ENCODE data around the gene SECISBP2.
"Not testable (repeated sequence)": the region's sequence is repeated elsewhere in the genome, so short reads cannot be mapped to it uniquely, and the experiment has no call there.

SECISBP2 gene

GRCh38 chr9:89367726-89368437 lies 49.6 kb downstream of the SECISBP2 start:
- Histone ChIP-seq H3K9me3 (ENCODE audit: low read length) (no peaks in the 10 kb centered on the region), H4K20me1 (ENCODE audit: insufficient read depth, low read length) (no peaks in the 10 kb centered on the region), H3K4me2 (ENCODE audit: low read length) (no peak overlapping the region), H2AFZ (ENCODE audit: low read length) (no peak overlapping the region), H3K36me3 (ENCODE audit: insufficient read depth, low read length) (no peaks in the 10 kb centered on the region), H3K27ac (ENCODE audit: low read depth, low read length, poor library complexity, severe bottlenecking) (no peak overlapping the region), H3K4me3 (ENCODE audit: low read depth, low read length, poor library complexity, severe bottlenecking) (no peak overlapping the region), H3K79me2 (ENCODE audit: insufficient read depth, low read length) (no peaks in the 10 kb centered on the region), H3K4me1 (ENCODE audit: insufficient read depth, low read length, severe bottlenecking) (no peaks in the 10 kb centered on the region), H3K9ac (ENCODE audit: low read length) (no peak overlapping the region), H3F3A (ENCODE audit: insufficient read depth, low read length) (no peaks in the 10 kb centered on the region), H3K9me2 (ENCODE audit: low read depth, low read length) (no peaks in the 10 kb centered on the region), H3K27me3 (ENCODE audit: insufficient read depth, low read length) (no peaks in the 10 kb centered on the region)
- TF ChIP-seq EZH2 (IDR thresholded peaks at IDR 0.05; ENCODE audit: borderline replicate concordance, low read length) (no peak), CTCF (IDR thresholded peaks at IDR 0.05; ENCODE audit: low read length) (no peak)

DNA sequence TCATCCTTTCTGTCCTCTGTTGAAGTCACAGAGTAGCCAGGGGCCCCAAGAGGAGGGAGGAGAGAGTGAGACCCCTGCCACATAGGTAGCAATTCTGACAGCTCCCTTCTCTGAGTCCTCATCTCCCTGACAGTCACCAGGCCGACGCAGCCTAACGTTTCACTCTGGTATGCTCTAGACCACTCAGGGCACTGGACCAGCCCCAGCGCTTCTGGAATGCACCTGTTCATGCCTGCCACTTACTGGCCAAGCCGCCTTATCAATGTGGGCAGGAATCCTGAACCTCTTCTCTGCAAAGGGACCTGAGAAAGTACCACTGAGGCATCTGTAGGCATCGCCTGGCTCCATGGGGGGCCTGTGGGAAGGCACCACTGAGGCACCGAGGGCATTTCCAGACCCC lies 50.2 kb downstream of the SECISBP2 start:
- TF ChIP-seq EZH2 (IDR thresholded peaks at IDR 0.05; ENCODE audit: borderline replicate concordance, low read length) (no peak), CTCF (IDR thresholded peaks at IDR 0.05; ENCODE audit: low read length) (no peak)

DNA sequence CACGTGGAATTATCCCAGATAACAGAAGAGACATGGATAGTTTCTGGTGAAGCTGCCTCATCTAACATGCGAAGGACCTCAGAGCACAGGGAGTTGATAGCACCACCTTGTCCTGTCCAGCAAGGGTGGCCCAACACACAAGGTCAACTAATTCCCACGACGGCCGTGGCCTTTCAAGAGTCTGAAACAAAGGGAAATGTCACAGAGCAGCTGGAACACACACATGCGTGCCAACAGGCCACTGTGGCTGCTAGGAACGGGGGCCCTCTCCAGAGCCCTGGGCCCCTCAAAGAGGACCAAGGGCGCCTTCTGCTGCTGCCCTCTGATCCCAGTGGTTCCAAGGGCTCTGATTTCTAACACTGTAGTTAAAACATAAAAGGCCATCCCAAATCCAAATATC lies 50.7 kb downstream of the SECISBP2 start:
- Histone ChIP-seq H3K79me2 (ENCODE audit: insufficient read depth, low read length) (no peaks in the 10 kb centered on the region), H2AFZ (ENCODE audit: low read length) (no peak overlapping the region), H3K9me2 (ENCODE audit: low read depth, low read length) (no peaks in the 10 kb centered on the region), H3K27ac (ENCODE audit: low read depth, low read length, poor library complexity, severe bottlenecking) (no peak overlapping the region), H3K27me3 (ENCODE audit: insufficient read depth, low read length) (no peaks in the 10 kb centered on the region), H4K20me1 (ENCODE audit: insufficient read depth, low read length) (no peaks in the 10 kb centered on the region), H3K4me3 (ENCODE audit: low read depth, low read length, poor library complexity, severe bottlenecking) (no peak overlapping the region), H3K36me3 (ENCODE audit: insufficient read depth, low read length) (no peaks in the 10 kb centered on the region), H3K4me1 (ENCODE audit: insufficient read depth, low read length, severe bottlenecking) (no peaks in the 10 kb centered on the region), H3K4me2 (ENCODE audit: low read length) (no peak overlapping the region), H3F3A (ENCODE audit: insufficient read depth, low read length) (no peaks in the 10 kb centered on the region), H3K9me3 (ENCODE audit: low read length) (no peaks in the 10 kb centered on the region), H3K9ac (ENCODE audit: low read length) (no peak overlapping the region)
- TF ChIP-seq EZH2 (IDR thresholded peaks at IDR 0.05; ENCODE audit: borderline replicate concordance, low read length) = no peak

More for the DNA sequence above, 50.2 kb downstream of the SECISBP2 start:
- H3K79me2 ChIP-seq (ENCODE audit: insufficient read depth, low read length) = no peaks in the 10 kb centered on the region
- H3K4me3 ChIP-seq (ENCODE audit: low read depth, low read length, poor library complexity, severe bottlenecking) = no peak overlapping the region
- H3K9me3 ChIP-seq (ENCODE audit: low read length) = no peaks in the 10 kb centered on the region
- H3K27me3 ChIP-seq (ENCODE audit: insufficient read depth, low read length) = no peaks in the 10 kb centered on the region
- no peaks in the 10 kb centered on the region for H4K20me1 ChIP-seq (ENCODE audit: insufficient read depth, low read length)
- no peaks in the 10 kb centered on the region for H3K36me3 ChIP-seq (ENCODE audit: insufficient read depth, low read length)
- H3K27ac ChIP-seq (ENCODE audit: low read depth, low read length, poor library complexity, severe bottlenecking) = no peak overlapping the region
- no peaks in the 10 kb centered on the region for H3K4me1 ChIP-seq (ENCODE audit: insufficient read depth, low read length, severe bottlenecking)
- no peak overlapping the region for H3K4me2 ChIP-seq (ENCODE audit: low read length)
- H3K9ac ChIP-seq (ENCODE audit: low read length) = no peak overlapping the region
- H3F3A ChIP-seq (ENCODE audit: insufficient read depth, low read length) = no peaks in the 10 kb centered on the region
- H3K9me2 ChIP-seq (ENCODE audit: low read depth, low read length) = no peaks in the 10 kb centered on the region
- H2AFZ ChIP-seq (ENCODE audit: low read length) = no peak overlapping the region

DNA sequence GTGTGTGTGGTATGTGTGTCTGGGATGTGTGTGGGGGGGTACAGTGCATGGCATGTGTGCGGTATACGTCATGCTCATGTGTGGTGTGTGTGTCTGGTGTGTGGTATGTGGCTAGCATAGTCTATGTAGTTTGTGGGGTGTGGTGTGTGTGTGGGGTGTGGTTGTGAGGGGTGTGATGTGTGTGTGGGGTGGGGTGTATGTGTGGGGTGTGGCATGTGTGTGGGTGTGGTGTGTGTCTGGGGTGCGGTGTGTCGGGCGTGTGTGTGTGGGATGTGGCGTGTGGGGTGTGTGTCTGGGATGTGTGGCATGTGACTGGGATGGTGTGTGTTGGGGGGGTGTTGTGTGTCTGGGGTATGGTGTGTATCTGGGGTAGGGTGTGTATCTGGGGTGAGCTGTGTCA lies 52.3 kb downstream of the SECISBP2 start:
- Histone ChIP-seq H3K4me1 (ENCODE audit: insufficient read depth, low read length, severe bottlenecking) (no peaks in the 10 kb centered on the region), H3F3A (ENCODE audit: insufficient read depth, low read length) (no peaks in the 10 kb centered on the region)

DNA sequence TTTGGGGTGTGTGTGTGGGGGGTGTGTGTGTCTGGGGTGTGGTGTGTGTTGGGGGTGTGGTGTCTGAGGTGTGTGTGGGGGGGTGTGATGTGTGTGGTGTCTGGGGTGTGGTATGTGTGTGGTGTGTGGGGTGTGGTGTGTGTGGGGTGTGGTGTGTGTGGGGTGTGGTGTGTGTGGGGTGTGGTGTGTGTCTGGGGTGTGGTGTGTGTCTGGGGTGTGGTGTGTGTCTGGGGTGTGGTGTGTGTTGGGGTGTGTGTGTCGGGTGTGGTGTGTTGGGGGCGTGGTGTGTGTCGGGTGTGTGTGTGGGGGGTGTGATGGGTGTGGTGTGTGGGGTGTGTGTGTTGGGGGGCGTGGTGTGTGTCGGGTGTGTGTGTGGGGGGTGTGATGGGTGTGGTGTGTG lies 53.5 kb downstream of the SECISBP2 start:
- H3F3A ChIP-seq (ENCODE audit: insufficient read depth, low read length); H3K79me2 ChIP-seq (ENCODE audit: insufficient read depth, low read length); H3K9me2 ChIP-seq (ENCODE audit: low read depth, low read length); H3K4me2 ChIP-seq (ENCODE audit: low read length); H3K9ac ChIP-seq (ENCODE audit: low read length); H3K27ac ChIP-seq (ENCODE audit: low read depth, low read length, poor library complexity, severe bottlenecking); H3K36me3 ChIP-seq (ENCODE audit: insufficient read depth, low read length); H3K4me3 ChIP-seq (ENCODE audit: low read depth, low read length, poor library complexity, severe bottlenecking); H3K4me1 ChIP-seq (ENCODE audit: insufficient read depth, low read length, severe bottlenecking); H3K27me3 ChIP-seq (ENCODE audit: insufficient read depth, low read length); H4K20me1 ChIP-seq (ENCODE audit: insufficient read depth, low read length); H2AFZ ChIP-seq (ENCODE audit: low read length); H3K9me3 ChIP-seq (ENCODE audit: low read length): not testable (repeated sequence)

More for the DNA sequence above, 52.3 kb downstream of the SECISBP2 start:
- Histone ChIP-seq H3K4me3 (ENCODE audit: low read depth, low read length, poor library complexity, severe bottlenecking) (no peak overlapping the region), H3K9me2 (ENCODE audit: low read depth, low read length) (no peaks in the 10 kb centered on the region), H3K79me2 (ENCODE audit: insufficient read depth, low read length) (no peaks in the 10 kb centered on the region), H4K20me1 (ENCODE audit: insufficient read depth, low read length) (no peaks in the 10 kb centered on the region), H2AFZ (ENCODE audit: low read length) (no peak overlapping the region), H3K27me3 (ENCODE audit: insufficient read depth, low read length) (no peaks in the 10 kb centered on the region), H3K9me3 (ENCODE audit: low read length) (no peaks in the 10 kb centered on the region), H3K9ac (ENCODE audit: low read length) (no peak overlapping the region), H3K4me2 (ENCODE audit: low read length) (no peak overlapping the region), H3K27ac (ENCODE audit: low read depth, low read length, poor library complexity, severe bottlenecking) (no peak overlapping the region), H3K36me3 (ENCODE audit: insufficient read depth, low read length) (no peaks in the 10 kb centered on the region)
- TF ChIP-seq CTCF (IDR thresholded peaks at IDR 0.05; ENCODE audit: low read length) (no peak), EZH2 (IDR thresholded peaks at IDR 0.05; ENCODE audit: borderline replicate concordance, low read length) (no peak)
